HG02798 (cell line): Measurements from ENCODE around the gene DUS4L.

Source experiments
- ATAC-seq: cut with Tn5 transposase; IDR thresholded peaks from one replicate; pipeline ENCODE4 v1.9.1; 2021; ENCODE audit warnings: mild to moderate bottlenecking; ENCODE audit not compliant: unreplicated experiment, poor library complexity

DUS4L gene

DNA sequence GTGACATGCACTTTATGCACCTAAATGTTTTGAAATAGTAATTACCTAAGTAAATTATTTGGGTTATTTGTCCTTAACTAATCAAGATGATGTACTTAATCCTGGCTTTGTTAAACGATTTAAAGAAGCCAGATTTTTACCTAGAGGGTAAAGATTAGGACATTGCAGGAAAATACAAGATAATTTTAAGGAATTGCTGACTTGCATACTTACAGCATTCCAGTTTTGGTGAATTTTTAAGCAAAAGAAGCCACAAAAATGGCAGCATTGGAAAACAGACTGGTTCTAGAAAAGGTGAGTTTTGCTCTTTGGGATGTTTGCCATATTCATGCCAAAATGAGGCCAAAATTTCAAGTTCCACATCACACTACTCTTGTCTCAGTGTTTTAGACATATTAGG, 49.7 kb downstream of the DUS4L start:
- no peak for ATAC-seq

- ATAC-seq = no peak
Measured at GRCh38 chr7:107613948-107614347, 50.2 kb downstream of the DUS4L start.

- ATAC-seq = no peak
Measured at GRCh38 chr7:107614425-107614824, 50.7 kb downstream of the DUS4L start.

GRCh38 chr7:107615910-107616680, 52.3 kb downstream of the DUS4L start:
- ATAC-seq = no peak

- no peak for ATAC-seq
Measured at GRCh38 chr7:107622429-107622828, 58.7 kb downstream of the DUS4L start.

GRCh38 chr7:107622894-107623293, 59.1 kb downstream of the DUS4L start:
- no peak for ATAC-seq

DNA sequence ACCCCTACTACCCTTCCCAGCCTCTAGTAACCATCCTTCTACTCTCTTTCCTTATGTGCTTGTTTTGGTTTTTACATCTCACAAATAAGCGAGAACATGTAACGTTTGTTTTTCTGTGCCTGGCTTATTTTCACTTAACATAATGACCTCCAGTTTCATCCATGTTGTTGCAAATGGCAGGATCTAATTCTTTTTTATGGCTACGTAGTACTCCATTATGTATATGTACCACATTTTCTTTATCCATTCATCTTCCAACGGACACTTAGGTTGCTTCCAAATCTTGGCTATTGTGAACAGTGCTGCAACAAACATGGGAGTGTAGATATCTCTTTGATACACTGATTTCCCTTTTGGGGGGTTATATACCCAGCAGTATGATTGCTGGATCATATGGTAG, 63.2 kb downstream of the DUS4L start:
- ATAC-seq = no peak
